Endothelial cell of umbilical vein (primary cell): ENCODE data around the gene PTCHD4. TPM values are rescaled to one million over a fixed set of nuclear protein-coding genes. Genes with fewer than 3 reads are reported as not detected.

Experiments used
- BruUV-seq: library from RNA; stranded (reverse); fragments of 400-500 nt; replicated peaks from 2 replicates; lab custom pipeline; 2021; lab: Mats Ljungman, UMichigan
- CTCF ChIA-PET: fragments of 300-600, 350-600 bp; sonication (Branson Sonifier 250); formaldehyde crosslinking; loops from one replicate; lab custom pipeline; 2021; ENCODE audit warnings: antibody characterized with exemption, inconsistent platforms; lab: Charles Lee
- POLR2A ChIA-PET: fragments of 300-600, 350-600 bp; sonication (Branson Sonifier 250); formaldehyde crosslinking; loops from one replicate; lab custom pipeline; 2021; ENCODE audit warnings: antibody characterized with exemption, inconsistent platforms; lab: Charles Lee
- DNase-seq: peaks from one replicate; pipeline ENCODE4 v3.0.0-alpha.2; 2011; ENCODE audit warnings: low read depth, low spot score
- FAIRE-seq: peaks from 2 replicates; lab custom pipeline; 2011; peaks lifted over from hg19 to GRCh38; lab: Jason Lieb, UNC
- H2AFZ ChIP-seq: 2 replicates; pipeline ENCODE4 v1.6.0; 2012; ENCODE audit warnings: low read depth, low read length, control low read depth, inconsistent platforms
- H3K27ac ChIP-seq: 2 replicates; pipeline ENCODE4 v1.5.1; 2011; ENCODE audit warnings: low read depth, mild to moderate bottlenecking, control low read depth, low read length, moderate library complexity; ENCODE audit not compliant: insufficient read depth
- H3K27me3 ChIP-seq, 2 experiments: 2 replicates each; pipeline versions ENCODE4 v1.6.0 to v1.6.1; 2011; ENCODE audit warnings: low read length in 2 of 2, mixed read lengths in 1 of 2; ENCODE audit not compliant: control insufficient read depth in 2 of 2, insufficient read depth in 2 of 2
- H3K36me3 ChIP-seq, 2 experiments: 2 replicates in 1 of 2; 3 replicates in 1 of 2; pipeline ENCODE4 v1.5.1; 2011; ENCODE audit warnings: low read length in 2 of 2, mild to moderate bottlenecking in 1 of 2, moderate library complexity in 1 of 2; ENCODE audit not compliant: control insufficient read depth in 2 of 2, insufficient read depth in 2 of 2; ENCODE audit errors: extremely low read depth in 1 of 2
- H3K4me1 ChIP-seq: 3 replicates; pipeline ENCODE4 v1.5.1; 2011; ENCODE audit warnings: mild to moderate bottlenecking, low read length; ENCODE audit not compliant: control insufficient read depth, insufficient read depth; ENCODE audit errors: extremely low read depth
- H3K4me2 ChIP-seq: 2 replicates; pipeline ENCODE4 v1.6.1; 2011; ENCODE audit warnings: low read length, control low read depth, mixed read lengths; ENCODE audit not compliant: insufficient read depth
- H3K4me3 ChIP-seq, 3 experiments: fragments of 200-600 bp in 1 of 3; sonication (generic), shearing (Covaris generic) in 1 of 3; replicated peaks in 1 of 3; 2 replicates each; pipeline ENCODE4 v1.5.1; 2011 to 2016; ENCODE audit warnings: control low read depth in 3 of 3, low read length in 3 of 3, mild to moderate bottlenecking in 2 of 3, inconsistent platforms in 1 of 3, low read depth in 1 of 3, moderate library complexity in 1 of 3; ENCODE audit not compliant: insufficient read depth in 1 of 3
- H3K79me2 ChIP-seq: 2 replicates; pipeline ENCODE4 v1.6.0; 2012; ENCODE audit warnings: low read length, inconsistent platforms; ENCODE audit not compliant: control insufficient read depth, insufficient read depth
- H3K9ac ChIP-seq: replicated peaks from 2 replicates; pipeline ENCODE3; 2011; ENCODE audit warnings: low read length, control low read depth; ENCODE audit not compliant: insufficient read depth; ENCODE audit errors: extremely low read depth
- H3K9me1 ChIP-seq: replicated peaks from 3 replicates; pipeline ENCODE4 v1.6.0; 2011; ENCODE audit warnings: mild to moderate bottlenecking, low read length; ENCODE audit not compliant: control insufficient read depth, insufficient read depth; ENCODE audit errors: extremely low read depth
- H3K9me3 ChIP-seq: replicated peaks from 2 replicates; pipeline ENCODE4 v1.5.1; 2012; ENCODE audit warnings: low read length, inconsistent platforms; ENCODE audit not compliant: control insufficient read depth, insufficient read depth
- H4K20me1 ChIP-seq: replicated peaks from 2 replicates; pipeline ENCODE3; 2011; ENCODE audit warnings: mild to moderate bottlenecking, low read length; ENCODE audit not compliant: control insufficient read depth, insufficient read depth; ENCODE audit errors: extremely low read depth
- EZH2 ChIP-seq: IDR thresholded peaks from 2 replicates; pipeline ENCODE4 v1.6.1; 2012; ENCODE audit warnings: borderline replicate concordance, low read depth, mild to moderate bottlenecking, moderate library complexity, low read length, inconsistent platforms; ENCODE audit not compliant: severe bottlenecking
- FOS ChIP-seq: IDR thresholded peaks from 2 replicates; pipeline ENCODE4 v1.6.1; 2011; ENCODE audit warnings: mild to moderate bottlenecking, low read length, moderate library complexity, borderline replicate concordance; ENCODE audit not compliant: insufficient read depth
- GATA2 ChIP-seq: IDR thresholded peaks from 2 replicates; pipeline ENCODE4 v1.7.0; 2011; ENCODE audit warnings: low read depth, mild to moderate bottlenecking, moderate library complexity, mixed read lengths, low read length; ENCODE audit not compliant: insufficient read length, insufficient read depth
- JUN ChIP-seq: IDR thresholded peaks from 2 replicates; pipeline ENCODE4 v1.6.1; 2011; ENCODE audit warnings: borderline replicate concordance, low read depth; ENCODE audit not compliant: insufficient read length, insufficient read depth
- MYC ChIP-seq: IDR thresholded peaks from one replicate; pipeline ENCODE4 v1.6.1; 2011; ENCODE audit warnings: mild to moderate bottlenecking, low read depth, low read length
- POLR2A ChIP-seq: IDR thresholded peaks from 2 replicates; pipeline ENCODE4 v1.6.1; 2012; ENCODE audit warnings: low read depth, mild to moderate bottlenecking, control low read depth, low read length
- POLR2AphosphoS5 ChIP-seq: IDR thresholded peaks from 2 replicates; pipeline ENCODE4 v1.6.1; 2012; ENCODE audit warnings: low read depth, mild to moderate bottlenecking, control low read depth, low read length, moderate library complexity; ENCODE audit not compliant: insufficient read depth
- dilution Hi-C: fragments of 300-500 bp; cut with MboI; formaldehyde crosslinking; loops from one replicate; pipeline ENCODE4 v1.15.0; 2019; ENCODE audit warnings: low sequenced_read_pairs; ENCODE audit not compliant: extremely low pct_ligation_motif_present
- intact Hi-C: fragments of 100-400 bp; cut with micrococcal nuclease; formaldehyde crosslinking; loops from one replicate; pipeline ENCODE4 v1.10.0; 2022
- polyA plus RNA-seq, 4 experiments: library from polyadenylated mRNA; depleted of rRNA in 3 of 4; stranded (reverse) in 3 of 4; unstranded in 1 of 4; fragments of >200 nt; gene quantifications; 2 replicates each; pipeline versions ENCODE4 v1.2.1 to v1.2.3, GENCODE V29; 2011 to 2012; ENCODE audit warnings: missing spikeins in 1 of 4
- total RNA-seq: library from RNA; stranded (reverse); gene quantifications from 2 replicates; pipeline ENCODE4 v1.2.3, GENCODE V29; 2021
- TF ChIP-seq, protein P1 (sequence below), 2 donors: IDR thresholded peaks; 1 replicate in 1 of 2; 2 replicates in 1 of 2; pipeline ENCODE4 v1.5.1; 2011; ENCODE audit warnings: low read length in 2 of 2, mild to moderate bottlenecking in 2 of 2, moderate library complexity in 2 of 2, control low read depth in 1 of 2, inconsistent platforms in 1 of 2, low read depth in 1 of 2; ENCODE audit not compliant: insufficient read depth in 1 of 2; ENCODE audit errors: extremely low read depth in 1 of 2

PTCHD4 gene
- total and polyA plus RNA-seq, 2 donors (not counting 3 experiments of a cell fraction or from before 2014, with no cell fraction given), result 1.3 to 2.0 TPM

DNA sequence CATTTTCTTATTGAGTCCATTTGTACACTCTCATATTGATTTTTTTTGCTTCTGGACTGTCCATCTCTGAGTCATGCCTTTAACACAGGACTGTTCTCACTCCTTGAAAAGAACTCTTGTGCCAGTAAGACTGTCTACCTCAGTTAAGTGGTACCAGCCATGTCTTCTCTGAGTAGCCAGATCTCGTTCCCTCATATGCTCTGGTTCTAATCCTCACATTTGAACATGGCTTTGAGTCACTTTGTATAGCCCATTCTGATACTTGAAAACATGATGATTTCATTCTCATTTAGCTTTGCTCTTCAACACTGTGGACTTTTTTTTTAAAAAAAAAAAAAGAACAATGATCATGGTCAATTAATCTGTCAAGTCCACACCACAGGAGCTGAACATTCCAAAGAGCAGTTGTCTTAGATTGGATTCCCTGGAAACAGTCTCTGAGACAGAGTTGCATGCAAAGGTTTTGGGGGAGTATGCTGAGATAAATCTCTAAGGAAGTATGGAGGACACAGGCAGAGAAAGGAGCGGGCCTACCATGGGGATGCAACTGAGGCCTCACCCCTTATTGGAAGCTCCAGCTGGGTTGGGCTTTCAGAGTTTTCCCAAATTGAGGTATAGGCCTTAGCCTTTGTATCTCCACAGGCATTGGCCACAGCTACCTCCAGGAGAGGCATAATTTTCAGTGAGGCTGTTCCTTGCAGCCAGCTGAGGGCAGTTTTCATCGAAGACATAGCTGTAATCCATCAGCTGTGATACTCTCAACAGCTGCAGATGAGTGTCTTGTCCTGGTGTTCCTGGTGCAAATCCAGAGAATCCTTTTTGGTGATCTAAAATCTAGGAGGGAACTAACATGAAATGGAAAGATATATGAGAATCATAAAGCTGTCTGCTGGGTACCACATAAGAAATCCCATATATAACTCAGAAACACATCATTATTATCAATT, 6.0 kb upstream of the PTCHD4 start:
- Histone ChIP-seq H3K4me1 (no peaks in the 10 kb centered on the region), H3K36me3 (no peaks in the 10 kb centered on the region), H3K79me2 (no peaks in the 10 kb centered on the region), H3K4me3 (no peak overlapping the region), H3K4me2 (no peak overlapping the region), H3K27ac (no peak overlapping the region), H3K9me1 (no peaks in the 10 kb centered on the region), H4K20me1 (no peaks in the 10 kb centered on the region), H3K9ac (no peak overlapping the region), H3K27me3 (no peaks in the 10 kb centered on the region), H2AFZ (no peak overlapping the region), H3K9me3 (no peaks in the 10 kb centered on the region)
- dilution Hi-C loops (no loop called here), intact Hi-C loops (no loop called here)
- CTCF ChIA-PET, result no interaction called here
- FAIRE-seq (no peak), DNase-seq (no peak)
- BruUV-seq, result no TSS peak
- TF ChIP-seq, protein P1, sequence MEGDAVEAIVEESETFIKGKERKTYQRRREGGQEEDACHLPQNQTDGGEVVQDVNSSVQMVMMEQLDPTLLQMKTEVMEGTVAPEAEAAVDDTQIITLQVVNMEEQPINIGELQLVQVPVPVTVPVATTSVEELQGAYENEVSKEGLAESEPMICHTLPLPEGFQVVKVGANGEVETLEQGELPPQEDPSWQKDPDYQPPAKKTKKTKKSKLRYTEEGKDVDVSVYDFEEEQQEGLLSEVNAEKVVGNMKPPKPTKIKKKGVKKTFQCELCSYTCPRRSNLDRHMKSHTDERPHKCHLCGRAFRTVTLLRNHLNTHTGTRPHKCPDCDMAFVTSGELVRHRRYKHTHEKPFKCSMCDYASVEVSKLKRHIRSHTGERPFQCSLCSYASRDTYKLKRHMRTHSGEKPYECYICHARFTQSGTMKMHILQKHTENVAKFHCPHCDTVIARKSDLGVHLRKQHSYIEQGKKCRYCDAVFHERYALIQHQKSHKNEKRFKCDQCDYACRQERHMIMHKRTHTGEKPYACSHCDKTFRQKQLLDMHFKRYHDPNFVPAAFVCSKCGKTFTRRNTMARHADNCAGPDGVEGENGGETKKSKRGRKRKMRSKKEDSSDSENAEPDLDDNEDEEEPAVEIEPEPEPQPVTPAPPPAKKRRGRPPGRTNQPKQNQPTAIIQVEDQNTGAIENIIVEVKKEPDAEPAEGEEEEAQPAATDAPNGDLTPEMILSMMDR (IDR thresholded peaks at IDR 0.05; ENCODE audit: extremely low read depth in 1 of 2, insufficient read depth in 1 of 2, low read depth in 1 of 2, low read length in 2 of 2), result no peak
- POLR2A ChIA-PET, result no interaction called here

DNA sequence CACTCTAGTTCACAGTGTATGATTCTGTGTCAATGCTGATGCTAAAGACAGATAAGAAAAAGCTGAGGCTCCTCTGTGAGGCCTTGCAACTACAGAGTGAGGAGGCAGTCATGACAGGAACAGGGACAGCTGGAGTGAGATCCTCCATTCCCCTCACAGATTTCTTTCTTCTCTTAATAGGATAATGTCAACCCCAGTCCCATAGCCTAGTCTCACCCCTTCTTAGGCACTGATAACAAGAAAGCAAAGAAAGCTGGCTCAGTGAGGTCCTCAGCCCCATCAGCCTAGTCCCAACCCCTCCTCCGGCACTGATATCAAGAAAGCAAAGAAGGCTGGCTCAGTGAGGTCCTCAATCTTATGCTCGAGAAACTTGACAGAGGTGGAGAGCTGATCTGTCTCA, 2.1 kb upstream of the PTCHD4 start:
- ChIA-PET CTCF (no interaction called here), POLR2A (no interaction called here)
- H3K4me3 ChIP-seq, result no peak overlapping the region
- H3K9ac ChIP-seq, result no peak overlapping the region
- intact Hi-C loops, result no loop called here
- no peak overlapping the region for H3K27ac ChIP-seq
- H3K9me3 ChIP-seq, result no peaks in the 10 kb centered on the region
- TF ChIP-seq MYC (no peak), GATA2 (no peak), POLR2AphosphoS5 (no peak), FOS (no peak), EZH2 (no peak), JUN (no peak), POLR2A (no peak)
- TF ChIP-seq, protein P1 (IDR thresholded peaks at IDR 0.05; ENCODE audit: extremely low read depth in 1 of 2, insufficient read depth in 1 of 2, low read depth in 1 of 2, low read length in 2 of 2), result no peak
- H3K4me2 ChIP-seq, result no peak overlapping the region
- DNase-seq (no peak), FAIRE-seq (no peak)
- no peaks in the 10 kb centered on the region for H3K36me3 ChIP-seq
- no peaks in the 10 kb centered on the region for H3K4me1 ChIP-seq
- peaks cover 14% of the 10 kb centered on the region for H3K79me2 ChIP-seq
- no TSS peak for BruUV-seq
- H2AFZ ChIP-seq, result no peak overlapping the region
- dilution Hi-C loops, result no loop called here
- no peaks in the 10 kb centered on the region for H3K27me3 ChIP-seq
- H4K20me1 ChIP-seq, result no peaks in the 10 kb centered on the region
- H3K9me1 ChIP-seq, result no peaks in the 10 kb centered on the region
